Stimulated activated CD4-positive, alpha-beta T cell treated with anti-CD3 and anti-CD28 coated beads, Interleukin-15, amount 100 ng/mL, for 1 hour (primary cell): Measurements from ENCODE around the gene MAST1.
"Not testable (repeated sequence)": the region's sequence is repeated elsewhere in the genome, so short reads cannot be mapped to it uniquely, and the experiment has no call there.

ENCODE experiments used
- DNase-seq, 2 donors: peaks; one replicate each; pipeline ENCODE4 v3.0.0-alpha.2; 2020; ENCODE audit warnings: low read depth in 1 of 2, low spot score in 1 of 2

MAST1 gene

DNA sequence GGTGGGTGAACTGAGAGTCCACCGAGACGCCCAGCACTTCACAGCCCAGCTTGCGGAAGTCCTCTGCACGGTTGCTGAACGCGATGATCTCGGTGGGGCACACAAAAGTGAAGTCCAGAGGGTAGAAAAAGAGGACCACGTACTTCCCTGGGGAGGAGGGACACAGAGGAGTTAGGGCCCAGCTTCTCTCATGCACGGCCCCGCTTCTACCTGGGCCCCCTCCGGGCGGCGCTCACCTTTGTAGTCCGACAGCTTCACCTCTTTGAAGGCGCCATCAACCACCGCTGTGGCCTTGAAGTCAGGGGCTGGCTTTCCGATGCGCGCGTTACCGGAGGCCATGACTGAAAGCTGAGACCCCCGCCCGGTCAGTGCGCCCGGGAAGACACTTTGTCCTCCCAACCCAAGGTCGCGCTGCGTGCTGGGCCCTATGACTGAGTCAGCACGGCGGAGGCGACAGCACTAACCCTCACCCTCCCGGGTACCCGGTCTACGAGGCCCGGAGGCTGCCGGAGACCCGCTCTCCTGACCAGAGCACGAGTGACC is 37.3 kb upstream of the MAST1 start:
- DNase-seq: no peak

DNA sequence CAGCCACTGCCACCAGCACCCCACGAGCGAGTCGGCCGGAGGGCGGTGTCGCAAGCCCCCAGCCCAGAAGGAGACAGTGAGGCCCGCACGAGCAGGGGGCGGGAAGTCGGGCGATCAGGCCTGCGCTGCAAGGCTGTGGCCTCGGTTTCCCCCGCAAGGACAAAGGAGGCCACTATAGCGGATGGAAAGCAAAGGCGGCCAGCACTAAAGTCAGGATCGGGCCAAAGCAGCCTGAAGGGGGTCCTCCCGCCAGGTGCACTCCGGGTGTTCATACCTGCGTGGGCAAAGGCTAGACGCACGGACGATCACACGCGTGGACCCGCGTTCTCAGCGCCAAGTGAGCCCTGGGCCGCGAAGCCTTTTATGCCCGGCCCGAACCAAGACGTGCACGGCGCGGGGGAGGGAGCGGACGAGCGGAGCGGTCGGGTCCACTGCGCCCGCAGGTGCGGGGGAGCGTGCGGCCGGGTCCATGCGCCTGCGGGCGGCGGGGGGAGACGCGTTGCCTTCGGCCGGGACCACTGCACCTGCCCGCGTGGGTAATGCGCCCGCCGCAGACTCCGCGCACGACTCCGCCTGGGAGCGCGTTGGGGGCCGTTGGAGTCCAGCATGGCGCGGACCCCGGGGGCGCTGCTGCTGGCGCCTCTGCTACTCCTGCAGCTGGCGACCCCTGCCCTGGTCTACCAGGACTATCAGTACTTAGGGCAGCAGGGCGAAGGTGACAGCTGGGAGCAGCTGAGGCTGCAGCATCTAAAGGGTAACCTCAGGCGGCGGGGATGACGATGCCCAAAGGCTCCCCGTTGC is 36.6 kb upstream of the MAST1 start, which contains the start of the genes PRDX2 and THSD8:
TSS of gene PRDX2 (minus strand) at position 335 of the 801 bp plus-strand sequence. CDS start 539 bp downstream, outside the sequence.
TSS of gene THSD8 (plus strand) at position 604 of the 801 bp plus-strand sequence. CDS start at position 607, 3 bp downstream.
- peak; percentile 58 to 66 for DNase-seq

DNA sequence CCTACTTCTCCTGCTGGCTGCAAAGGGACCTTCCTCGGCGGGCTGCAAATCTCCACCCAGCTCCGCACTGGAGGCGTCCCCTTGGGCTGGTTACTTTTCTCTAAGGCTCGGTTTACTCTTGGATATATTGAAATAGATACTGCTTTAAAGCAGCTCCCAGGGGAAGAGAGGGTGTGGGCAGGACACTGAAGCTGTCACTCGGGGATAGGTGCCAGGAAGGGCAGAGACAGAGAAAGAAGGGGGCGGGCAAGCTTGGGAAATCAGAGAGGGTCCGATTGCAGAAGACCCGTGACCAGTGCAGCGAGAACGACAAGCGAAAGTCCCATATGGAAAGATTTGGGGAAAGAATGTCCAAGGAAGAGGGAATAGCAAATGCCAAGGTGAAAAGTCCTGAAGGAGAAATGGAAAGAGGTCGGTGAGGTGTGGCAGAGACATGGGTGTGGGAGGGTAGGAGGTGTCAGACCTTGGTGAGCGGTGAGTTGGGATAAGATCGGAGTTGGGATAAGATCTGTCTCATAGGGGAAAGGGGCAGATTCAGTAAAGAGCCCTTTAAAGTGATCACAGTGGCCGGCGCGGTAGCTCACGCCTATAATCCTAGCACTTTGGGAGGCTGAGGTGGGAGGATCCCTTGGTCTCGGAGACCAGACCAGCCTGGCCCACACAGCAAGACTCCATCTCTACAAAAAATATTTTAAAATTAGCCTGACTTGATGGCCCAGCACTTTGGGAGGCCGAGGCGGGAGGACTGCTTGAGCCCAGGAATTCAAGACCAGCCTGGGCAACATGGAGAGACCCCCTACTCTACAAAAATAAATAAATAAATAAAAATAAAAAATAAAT is 35.8 kb upstream of the MAST1 start:
- no peak for DNase-seq

DNA sequence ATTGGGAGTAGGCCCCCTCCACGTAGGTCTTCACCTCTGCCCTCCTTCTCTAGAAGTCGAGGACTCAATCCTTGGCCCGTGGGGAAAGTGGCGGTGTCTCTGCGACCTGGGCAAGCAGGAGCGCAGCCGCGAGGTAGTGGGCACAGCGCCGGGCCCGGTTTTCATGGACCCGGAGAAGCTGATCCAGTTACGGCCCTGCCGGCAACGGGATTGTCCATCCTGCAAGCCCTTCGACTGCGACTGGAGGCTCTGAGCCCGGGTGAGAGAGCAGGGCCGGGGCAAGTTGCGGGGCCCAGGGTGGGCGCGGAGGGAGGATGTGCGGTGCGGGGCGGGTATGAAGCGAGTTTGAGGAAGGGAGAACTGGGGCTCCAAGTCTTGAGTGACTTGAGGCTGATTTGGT is 34.3 kb upstream of the MAST1 start:
- no peak for DNase-seq

DNA sequence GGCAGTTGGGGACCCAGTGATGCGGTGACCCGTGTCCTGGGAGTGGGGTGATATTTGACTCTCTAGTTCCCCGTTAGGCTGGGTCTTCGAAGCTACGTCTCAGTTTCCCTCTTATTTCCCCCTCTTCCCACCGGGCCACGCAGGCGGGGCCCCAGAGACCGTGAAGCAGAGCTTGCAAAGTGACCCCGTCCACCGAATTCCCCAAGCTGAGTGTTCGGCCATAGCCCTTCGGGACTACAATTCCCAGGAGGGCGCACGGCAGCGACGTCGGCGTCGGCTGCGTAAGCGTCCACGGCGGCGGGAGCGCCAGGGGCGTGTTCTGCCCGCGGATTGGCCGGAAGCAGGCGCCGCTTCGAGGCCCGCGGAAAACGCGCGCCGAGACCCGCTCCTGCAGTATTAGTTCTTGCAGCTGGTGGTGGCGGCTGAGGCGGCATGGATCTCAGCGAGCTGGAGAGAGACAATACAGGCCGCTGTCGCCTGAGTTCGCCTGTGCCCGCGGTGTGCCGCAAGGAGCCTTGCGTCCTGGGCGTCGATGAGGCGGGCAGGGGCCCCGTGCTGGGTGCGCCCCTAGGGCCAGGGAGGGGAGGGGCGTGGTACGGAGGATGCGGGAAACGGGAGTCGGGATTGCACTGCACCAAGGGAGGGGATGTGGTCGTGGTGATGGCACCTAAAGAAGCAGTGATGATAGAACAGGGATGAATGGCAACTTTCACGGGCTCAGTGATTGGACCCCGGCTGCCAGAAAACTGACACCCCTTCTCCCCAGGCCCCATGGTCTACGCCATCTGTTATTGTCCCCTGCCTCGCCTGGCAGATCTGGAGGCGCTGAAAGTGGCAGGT is 31.9 kb upstream of the MAST1 start, which contains the start of gene RNASEH2A:
TSS of gene RNASEH2A (plus strand) at position 343 of the 840 bp plus-strand sequence. CDS start at position 433, 90 bp downstream.
- DNase-seq: peak; percentile 75 to 84

GRCh38 chr19:12815088-12815487 is 23.2 kb upstream of the MAST1 start:
- no peak for DNase-seq

GRCh38 chr19:12817188-12817587 is 21.1 kb upstream of the MAST1 start:
- DNase-seq: not testable (repeated sequence)

DNA sequence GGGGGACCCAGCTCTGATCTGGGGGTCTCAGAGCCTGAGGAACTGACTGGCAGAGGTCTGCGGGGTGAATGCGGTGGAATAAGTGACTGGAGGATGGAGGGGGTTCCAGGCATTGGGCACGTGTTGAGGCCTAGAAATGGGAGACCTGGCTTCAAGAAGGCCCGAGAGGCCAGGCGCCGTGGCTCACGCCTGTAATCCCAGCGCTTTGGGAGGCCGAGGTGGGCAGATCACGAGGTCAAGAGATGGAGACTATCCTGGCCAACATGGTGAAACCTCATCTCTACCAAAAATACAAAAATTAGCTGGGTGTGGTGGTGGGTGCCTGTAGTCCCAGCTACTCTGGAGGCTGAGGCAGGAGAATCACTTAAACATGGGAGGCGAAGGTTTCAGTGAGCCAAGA is 20.5 kb upstream of the MAST1 start:
- DNase-seq: not testable (repeated sequence)

- no peak for DNase-seq
These were observed 16.6 kb upstream of the MAST1 start for GRCh38 chr19:12821761-12822160.

DNA sequence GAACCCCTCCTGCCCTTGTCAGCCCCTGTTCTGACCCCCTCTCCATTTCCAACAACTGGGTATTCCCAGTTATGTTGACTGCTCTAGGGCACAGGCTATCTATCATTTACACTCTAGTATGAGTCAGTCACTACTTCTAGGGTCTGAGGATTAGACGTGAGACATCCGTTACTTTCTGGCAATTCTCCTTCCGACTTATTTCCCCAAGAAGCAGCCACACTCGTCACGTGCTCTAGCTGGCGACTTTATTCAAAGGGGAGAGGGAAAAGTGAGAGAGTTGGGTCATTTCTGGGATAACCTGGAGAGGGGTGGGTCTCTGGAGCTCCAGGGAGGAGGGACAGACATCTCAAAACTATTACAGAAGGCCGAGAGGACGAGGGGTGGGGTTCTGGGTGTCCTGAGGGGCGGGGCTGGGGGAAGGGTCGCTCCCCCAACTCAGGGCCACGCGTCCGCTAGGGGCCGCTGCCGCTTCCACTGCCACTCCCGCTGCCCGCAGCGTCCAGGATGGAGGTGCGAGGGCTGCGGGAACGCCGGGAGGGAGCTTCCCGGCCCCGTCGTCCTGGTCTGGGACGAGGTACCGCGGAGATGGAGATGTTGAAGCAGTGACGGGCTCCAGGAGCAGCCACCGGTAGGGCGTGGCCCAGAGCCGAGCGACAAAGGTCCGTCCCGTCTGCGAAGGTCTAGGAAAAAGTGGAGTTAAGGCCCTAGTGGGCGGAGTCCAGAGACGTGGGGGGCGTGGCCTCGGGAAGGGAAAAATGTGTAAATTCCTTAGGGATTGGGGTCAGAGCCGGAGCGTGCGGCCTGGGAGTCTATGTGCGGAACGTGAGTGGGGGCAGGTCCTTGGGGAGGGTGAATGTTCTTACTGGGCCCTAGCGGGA is 12.8 kb upstream of the MAST1 start:
- no peak for DNase-seq

DNA sequence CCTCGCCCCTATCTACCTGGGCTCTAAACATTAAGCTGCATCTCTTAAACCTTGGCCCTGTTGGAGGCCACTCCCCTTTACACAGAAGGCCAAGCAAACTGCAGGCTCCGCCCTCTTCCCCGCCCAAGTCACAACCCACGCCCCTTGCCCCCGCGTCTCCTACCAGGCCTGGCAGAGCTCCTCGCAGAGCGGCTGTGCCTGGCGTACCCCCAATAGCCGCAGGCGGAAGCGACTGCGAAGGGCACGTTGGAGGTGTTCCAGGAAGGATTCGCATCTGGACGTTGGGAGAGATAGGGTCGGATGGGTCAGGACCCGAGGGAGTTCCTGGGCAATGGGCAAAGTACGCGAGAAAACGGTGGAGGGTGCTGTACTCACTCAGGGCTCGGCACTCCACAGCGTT is 9.8 kb upstream of the MAST1 start:
- peak in 1 of 2 donors; percentile 24 for DNase-seq

GRCh38 chr19:12833418-12833737 is 4.9 kb upstream of the MAST1 start:
- no peak for DNase-seq

DNA sequence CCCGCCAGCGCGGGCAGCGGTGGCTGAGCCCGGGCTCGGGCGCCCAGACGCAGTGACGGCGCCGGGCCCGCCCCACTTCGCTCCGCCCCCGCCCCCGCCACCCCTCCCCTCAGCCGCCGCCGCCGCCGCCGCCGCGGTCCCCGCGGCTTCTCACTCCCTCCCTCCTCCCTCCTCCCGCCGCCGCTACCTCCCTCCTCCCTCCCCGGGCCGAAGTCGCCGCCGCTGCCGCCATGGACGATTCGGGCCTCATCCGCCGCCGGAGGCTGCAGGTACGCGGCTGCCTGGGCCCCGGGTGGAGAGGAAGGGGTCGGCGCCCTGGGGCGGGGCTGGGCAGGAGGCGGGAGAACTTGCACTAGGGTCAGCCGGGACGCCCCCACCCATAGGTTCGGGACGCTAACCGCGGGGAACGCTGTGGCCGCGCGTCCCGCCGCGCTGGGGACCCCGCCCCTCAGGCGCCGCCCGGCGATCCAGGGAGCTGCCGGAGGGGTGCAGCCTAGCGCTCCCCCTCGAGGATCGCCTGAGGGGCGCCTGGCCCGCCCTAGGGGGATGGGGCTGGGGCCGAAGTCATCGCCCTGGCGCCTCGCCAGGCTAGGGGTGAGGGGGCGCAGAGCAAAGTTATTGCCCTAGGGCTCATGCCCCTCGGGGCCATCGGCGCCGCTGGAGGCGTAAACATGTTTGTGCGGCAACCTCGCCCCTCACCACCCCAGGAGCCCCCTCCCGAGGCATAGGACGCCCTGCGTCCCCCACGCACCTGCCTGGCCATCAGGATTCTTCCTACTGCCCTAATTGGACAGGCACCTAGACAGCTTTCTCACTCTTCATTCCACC is 4.4 kb upstream of the MAST1 start:
- DNase-seq: peak in 1 of 2 donors; percentile 28

GRCh38 chr19:12834566-12834943 is 3.8 kb upstream of the MAST1 start, which contains the start of gene RTBDN:
TSS of gene RTBDN (minus strand) at chr19:12834579. CDS start at chr19:12829979, 4,600 bp downstream.
- no peak for DNase-seq

GRCh38 chr19:12834976-12835757 is 3.1 kb upstream of the MAST1 start:
- DNase-seq: no peak

- no peak for DNase-seq
These were observed 1.8 kb upstream of the MAST1 start for GRCh38 chr19:12836529-12836863.

DNA sequence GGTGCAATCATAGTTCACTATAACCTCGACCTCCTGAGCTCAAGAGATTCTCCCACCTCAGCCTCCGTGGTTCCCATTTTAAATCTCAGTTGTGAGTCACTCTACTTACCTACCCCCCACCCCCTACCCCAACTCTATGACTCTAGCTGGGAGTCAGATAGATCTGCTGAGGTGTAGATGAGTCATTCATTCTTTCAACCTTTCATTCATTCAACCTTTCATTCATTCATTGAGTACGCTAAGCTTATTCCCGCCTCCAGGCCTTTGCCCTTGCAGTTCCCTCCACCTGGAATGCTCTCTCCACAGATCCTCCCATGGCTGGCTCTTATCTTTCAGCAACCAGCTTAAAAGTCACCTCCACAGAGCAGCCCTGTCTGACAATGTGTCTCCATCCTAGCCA is 1.1 kb upstream of the MAST1 start:
- no peak for DNase-seq
